Stomach (tissue), 4 donors: Measurements from ENCODE around the gene OAF.

Experiments
- POLR2A ChIP-seq, 4 donors: fragments of 450-650 bp; IDR thresholded peaks; one replicate each; pipeline ENCODE4 v1.6.1; 2016; ENCODE audit warnings: antibody characterized with exemption in 4 of 4, control low read depth in 2 of 4, mild to moderate bottlenecking in 1 of 4, moderate library complexity in 1 of 4
- TF ChIP-seq, protein P1 (sequence below), 7 experiments: fragments of 450-650 bp in 4 of 7; fragments of 200-600 bp in 3 of 7; sonication (generic) in 3 of 7; IDR thresholded peaks; one replicate each; pipeline ENCODE4 v1.5.1; 2016 to 2019; ENCODE audit warnings: antibody characterized with exemption in 7 of 7, control low read depth in 2 of 7, mild to moderate bottlenecking in 1 of 7

GRCh38 chr11:120173019-120173705 lies 37.7 kb upstream of the OAF start:
- TF ChIP-seq POLR2A (IDR thresholded peaks at IDR 0.05): no peak
- TF ChIP-seq, protein P1, sequence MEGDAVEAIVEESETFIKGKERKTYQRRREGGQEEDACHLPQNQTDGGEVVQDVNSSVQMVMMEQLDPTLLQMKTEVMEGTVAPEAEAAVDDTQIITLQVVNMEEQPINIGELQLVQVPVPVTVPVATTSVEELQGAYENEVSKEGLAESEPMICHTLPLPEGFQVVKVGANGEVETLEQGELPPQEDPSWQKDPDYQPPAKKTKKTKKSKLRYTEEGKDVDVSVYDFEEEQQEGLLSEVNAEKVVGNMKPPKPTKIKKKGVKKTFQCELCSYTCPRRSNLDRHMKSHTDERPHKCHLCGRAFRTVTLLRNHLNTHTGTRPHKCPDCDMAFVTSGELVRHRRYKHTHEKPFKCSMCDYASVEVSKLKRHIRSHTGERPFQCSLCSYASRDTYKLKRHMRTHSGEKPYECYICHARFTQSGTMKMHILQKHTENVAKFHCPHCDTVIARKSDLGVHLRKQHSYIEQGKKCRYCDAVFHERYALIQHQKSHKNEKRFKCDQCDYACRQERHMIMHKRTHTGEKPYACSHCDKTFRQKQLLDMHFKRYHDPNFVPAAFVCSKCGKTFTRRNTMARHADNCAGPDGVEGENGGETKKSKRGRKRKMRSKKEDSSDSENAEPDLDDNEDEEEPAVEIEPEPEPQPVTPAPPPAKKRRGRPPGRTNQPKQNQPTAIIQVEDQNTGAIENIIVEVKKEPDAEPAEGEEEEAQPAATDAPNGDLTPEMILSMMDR (IDR thresholded peaks at IDR 0.05): no peak
